ENCODE measurements around the gene IFNAR2.

Gene IFNAR2

DNA sequence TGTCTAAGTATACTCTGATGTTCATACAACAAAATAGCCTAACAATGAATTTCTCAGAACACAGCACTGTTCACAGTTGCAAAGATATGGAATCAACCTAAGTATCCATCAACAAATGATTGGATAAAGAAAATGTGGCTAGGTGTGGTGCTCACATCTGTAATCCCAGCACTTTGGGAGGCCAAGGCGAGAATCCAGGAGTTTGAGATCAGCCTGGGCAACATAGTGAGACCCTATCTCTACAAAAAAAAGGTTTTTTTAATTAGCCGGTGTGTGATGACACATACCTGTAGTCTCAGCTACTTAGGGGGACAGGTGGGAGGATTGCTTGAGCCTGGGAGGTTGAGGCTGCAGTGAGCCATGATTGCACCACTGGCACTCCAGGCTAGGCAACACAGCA is 10.7 kb downstream of the IFNAR2 start:
- TF ChIP-seq, protein P1, sequence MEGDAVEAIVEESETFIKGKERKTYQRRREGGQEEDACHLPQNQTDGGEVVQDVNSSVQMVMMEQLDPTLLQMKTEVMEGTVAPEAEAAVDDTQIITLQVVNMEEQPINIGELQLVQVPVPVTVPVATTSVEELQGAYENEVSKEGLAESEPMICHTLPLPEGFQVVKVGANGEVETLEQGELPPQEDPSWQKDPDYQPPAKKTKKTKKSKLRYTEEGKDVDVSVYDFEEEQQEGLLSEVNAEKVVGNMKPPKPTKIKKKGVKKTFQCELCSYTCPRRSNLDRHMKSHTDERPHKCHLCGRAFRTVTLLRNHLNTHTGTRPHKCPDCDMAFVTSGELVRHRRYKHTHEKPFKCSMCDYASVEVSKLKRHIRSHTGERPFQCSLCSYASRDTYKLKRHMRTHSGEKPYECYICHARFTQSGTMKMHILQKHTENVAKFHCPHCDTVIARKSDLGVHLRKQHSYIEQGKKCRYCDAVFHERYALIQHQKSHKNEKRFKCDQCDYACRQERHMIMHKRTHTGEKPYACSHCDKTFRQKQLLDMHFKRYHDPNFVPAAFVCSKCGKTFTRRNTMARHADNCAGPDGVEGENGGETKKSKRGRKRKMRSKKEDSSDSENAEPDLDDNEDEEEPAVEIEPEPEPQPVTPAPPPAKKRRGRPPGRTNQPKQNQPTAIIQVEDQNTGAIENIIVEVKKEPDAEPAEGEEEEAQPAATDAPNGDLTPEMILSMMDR (IDR thresholded peaks at IDR 0.05) = no peak

- TF ChIP-seq, protein P1 (IDR thresholded peaks at IDR 0.05) = no peak
Observed at GRCh38 chr21:33241846-33242245, 12.1 kb downstream of the IFNAR2 start.

GRCh38 chr21:33244082-33244778 is 14.5 kb downstream of the IFNAR2 start:
- TF ChIP-seq, protein P1 (IDR thresholded peaks at IDR 0.05) = no peak

- TF ChIP-seq, protein P1 (IDR thresholded peaks at IDR 0.05) = no peak
Observed at GRCh38 chr21:33244779-33245105, 15.0 kb downstream of the IFNAR2 start.

GRCh38 chr21:33245289-33245918 is 15.7 kb downstream of the IFNAR2 start:
- TF ChIP-seq, protein P1 (IDR thresholded peaks at IDR 0.05) = no peak

GRCh38 chr21:33246506-33246905 is 16.8 kb downstream of the IFNAR2 start:
- TF ChIP-seq, protein P1 (IDR thresholded peaks at IDR 0.05) = no peak

DNA sequence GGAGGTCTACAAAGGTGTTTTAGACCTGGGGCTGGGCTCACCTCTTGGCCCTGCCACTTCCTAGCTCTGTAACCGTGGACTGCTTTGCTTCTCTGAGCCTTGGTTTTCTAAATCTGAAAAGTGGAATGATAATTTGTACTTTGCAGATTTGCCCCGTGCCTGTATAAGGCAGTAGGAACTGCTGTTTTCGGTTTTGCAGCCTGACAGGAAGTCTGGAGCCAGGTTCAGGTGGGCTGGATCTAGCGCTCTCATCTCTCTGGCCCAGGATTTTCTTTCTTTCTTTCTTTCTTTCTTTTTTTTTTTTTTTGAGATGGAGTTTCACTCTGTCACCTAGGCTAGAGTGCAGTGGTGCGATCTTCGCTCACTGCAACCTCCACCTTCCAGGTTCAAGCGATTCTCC is 17.2 kb downstream of the IFNAR2 start:
- TF ChIP-seq, protein P1 (IDR thresholded peaks at IDR 0.05) = no peak

Measured in LNCAP (cell line).